Right renal pelvis (tissue), 4 donors: ENCODE results near the gene LDB3. TPM values are rescaled to one million over a fixed set of nuclear protein-coding genes. Genes with fewer than 3 reads are reported as not detected.
"Not testable (repeated sequence)": the region's sequence is repeated elsewhere in the genome, so short reads cannot be mapped to it uniquely, and the experiment has no call there.

Experiments used
- DNase-seq, 4 donors: peaks; one replicate each; pipeline ENCODE4 v3.0.0-alpha.2; 2013; ENCODE audit warnings: low read depth in 4 of 4, low spot score in 3 of 4, missing footprints in 1 of 4
- polyA plus RNA-seq, 4 donors: library from polyadenylated mRNA; unstranded; fragments of 120-200 nt; gene quantifications; one replicate each; pipeline ENCODE4 v1.2.1, GENCODE V29; 2013; ENCODE audit not compliant: insufficient read length in 4 of 4

LDB3 gene, protein sequence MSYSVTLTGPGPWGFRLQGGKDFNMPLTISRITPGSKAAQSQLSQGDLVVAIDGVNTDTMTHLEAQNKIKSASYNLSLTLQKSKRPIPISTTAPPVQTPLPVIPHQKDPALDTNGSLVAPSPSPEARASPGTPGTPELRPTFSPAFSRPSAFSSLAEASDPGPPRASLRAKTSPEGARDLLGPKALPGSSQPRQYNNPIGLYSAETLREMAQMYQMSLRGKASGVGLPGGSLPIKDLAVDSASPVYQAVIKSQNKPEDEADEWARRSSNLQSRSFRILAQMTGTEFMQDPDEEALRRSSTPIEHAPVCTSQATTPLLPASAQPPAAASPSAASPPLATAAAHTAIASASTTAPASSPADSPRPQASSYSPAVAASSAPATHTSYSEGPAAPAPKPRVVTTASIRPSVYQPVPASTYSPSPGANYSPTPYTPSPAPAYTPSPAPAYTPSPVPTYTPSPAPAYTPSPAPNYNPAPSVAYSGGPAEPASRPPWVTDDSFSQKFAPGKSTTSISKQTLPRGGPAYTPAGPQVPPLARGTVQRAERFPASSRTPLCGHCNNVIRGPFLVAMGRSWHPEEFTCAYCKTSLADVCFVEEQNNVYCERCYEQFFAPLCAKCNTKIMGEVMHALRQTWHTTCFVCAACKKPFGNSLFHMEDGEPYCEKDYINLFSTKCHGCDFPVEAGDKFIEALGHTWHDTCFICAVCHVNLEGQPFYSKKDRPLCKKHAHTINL
- 1 to 10 TPM in 2 of 4 donors, under 1 TPM in 2; 0.92 to 1.1 (median 1.0) TPM for polyA plus RNA-seq

DNA sequence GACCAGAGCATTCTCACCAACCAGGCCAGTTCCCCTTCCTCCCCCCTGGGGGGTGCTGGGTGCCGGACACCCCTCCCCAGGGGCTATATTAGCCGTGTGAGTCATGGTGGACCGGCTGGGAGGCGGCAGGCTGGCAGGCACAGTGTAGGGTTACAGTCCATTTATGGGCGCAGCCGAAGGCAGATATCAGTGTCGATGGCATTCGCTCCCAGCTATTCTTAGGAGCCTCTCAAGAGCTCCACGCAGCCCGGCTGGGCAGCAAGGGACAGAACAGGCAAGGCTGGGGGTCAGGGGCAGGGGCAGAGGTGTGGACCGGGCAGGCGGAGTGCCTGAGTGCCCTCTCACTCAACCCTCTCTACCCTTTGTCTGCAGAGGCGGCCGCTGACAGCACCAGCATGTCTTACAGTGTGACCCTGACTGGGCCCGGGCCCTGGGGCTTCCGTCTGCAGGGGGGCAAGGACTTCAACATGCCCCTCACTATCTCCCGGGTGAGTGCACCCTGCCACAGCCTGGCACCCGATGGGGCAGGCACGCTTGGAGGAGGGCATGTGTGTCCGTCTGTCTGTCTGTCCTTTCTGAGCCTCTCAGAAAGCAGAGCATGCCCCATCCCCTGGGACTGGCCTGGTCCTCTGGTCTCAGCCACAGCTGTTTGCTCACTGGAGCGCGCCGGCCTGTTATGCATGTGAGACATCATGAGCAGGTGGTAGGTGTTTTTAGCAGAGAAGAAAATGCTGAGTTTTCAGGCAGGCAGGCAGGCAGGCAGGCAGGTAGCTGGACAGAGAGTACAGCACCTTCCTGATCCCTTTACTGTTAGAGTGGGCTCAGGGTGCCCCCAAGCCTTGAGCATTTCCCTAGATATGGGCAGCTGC, at the start of gene LDB3:
Gene LDB3 (plus strand): TSS at position 215 of the 869 bp plus-strand sequence. CDS start 181 bp downstream, at position 396.
- no peak for DNase-seq

DNA sequence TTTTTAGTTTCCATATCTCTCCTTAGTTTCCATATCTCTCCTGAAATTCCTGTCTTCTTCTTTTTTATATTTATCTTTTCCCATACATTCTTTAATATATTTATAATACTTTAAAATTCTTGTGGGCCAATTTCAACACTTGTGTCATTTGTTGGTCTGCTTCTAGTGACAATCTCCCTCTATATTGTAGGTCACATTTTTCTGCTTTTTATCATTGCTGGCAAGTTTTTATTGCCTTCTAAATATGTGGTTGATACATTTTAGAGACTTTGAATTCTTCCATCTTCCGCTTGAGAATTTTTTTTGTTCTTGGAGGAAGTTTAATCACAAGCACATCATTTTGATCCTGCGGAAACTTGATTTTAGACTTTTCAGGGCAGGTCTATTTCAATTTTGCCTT, 40.0 kb upstream of the LDB3 start:
- DNase-seq, result no peak

GRCh38 chr10:86630079-86630478, 38.2 kb upstream of the LDB3 start:
- no peak for DNase-seq

DNA sequence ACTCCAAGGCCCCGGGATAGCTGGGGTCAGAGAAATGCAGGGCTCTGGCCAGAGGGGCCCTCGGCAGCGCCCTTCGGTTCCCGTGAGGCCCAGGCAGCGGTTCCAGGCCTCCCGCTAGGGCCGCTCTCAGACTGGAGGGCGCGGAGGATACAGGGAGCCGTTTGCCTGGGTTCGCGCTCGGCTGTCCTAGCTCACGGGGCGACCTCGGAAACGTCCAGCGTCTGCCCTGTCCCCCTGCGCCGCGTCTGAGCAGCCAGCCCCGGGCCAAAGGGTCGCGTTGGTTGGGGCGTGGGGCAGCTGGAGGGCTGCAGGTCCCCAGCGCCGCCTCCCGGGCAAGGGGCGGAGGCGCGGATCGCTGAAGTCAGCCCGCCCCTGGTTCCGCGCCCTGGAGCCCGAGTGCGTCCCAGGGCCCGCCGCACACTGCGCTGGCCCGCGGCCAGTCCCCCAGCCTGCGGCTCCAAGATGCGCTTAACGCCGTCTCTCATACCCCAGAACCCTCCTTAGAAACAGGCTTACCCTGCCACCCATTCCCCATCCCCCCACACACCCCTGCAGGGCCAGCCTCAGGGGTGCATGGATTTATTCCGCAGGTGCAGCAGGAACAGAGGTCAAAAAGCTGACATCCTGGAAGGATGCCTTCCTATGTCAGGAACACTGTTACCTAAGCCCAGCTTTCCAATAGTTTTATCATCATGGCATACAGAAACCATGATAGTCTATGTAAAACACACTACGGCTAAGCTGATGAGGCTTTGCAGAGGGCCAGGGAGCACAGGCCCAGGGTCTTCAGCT, 36.1 kb upstream of the LDB3 start:
- DNase-seq, result no peak

DNA sequence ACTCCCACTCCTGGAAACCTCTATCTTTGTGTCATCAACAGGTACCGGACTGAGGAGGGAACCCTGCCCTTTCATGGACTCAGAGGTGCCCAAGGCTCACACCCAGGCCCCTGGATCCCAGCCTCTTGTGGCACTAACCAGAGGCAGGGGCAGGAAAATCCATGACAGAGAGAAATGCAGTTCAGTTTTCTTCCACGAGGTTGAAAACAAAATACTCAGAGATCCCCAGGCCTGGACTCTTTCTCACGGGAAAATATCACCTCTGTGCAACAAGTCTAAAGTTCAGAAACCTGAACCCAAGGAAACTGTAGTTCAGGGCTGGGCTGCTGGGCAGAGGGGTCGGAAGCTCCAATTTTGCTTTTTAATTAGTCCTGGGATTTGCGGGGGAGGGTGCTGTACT, 35.4 kb upstream of the LDB3 start:
- no peak for DNase-seq

DNA sequence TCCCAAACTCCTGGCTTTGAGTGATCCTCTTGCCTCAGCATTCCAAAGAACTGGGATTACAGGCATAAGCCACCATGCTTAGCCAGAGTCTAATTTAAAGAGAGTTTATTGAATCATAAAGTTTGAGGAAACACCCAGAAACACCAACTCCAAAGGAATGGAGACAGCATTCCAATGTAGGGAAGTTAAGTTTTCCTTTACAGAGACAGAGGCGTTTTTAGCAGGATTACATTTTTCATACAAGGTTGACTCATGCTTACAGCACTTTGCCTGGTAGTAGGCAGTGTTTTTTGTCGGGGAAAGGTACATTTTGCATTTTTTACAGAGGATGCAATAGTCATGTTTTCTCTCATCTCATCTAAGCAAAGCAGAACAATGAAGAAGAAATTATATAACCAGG, 32.9 kb upstream of the LDB3 start:
- no peak for DNase-seq

DNA sequence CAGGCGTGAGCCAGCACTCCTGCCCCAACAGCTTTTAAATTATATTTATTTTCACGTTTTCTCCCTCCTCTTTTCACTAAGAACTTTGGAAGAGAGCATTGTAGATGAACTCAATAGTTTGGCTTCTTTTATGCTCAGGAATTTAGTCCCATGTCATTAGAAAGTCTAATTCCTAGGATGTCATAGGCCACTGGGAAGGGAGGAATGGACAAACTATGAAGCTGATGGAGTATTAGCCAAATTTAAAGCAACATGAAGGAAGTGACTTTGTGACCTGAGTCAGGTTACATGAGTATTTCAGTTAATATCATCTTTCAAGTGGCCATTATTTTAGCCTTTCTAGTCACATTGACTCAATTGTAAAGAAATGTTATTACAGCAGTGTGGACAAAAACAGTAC, 32.0 kb upstream of the LDB3 start:
- no peak for DNase-seq

DNA sequence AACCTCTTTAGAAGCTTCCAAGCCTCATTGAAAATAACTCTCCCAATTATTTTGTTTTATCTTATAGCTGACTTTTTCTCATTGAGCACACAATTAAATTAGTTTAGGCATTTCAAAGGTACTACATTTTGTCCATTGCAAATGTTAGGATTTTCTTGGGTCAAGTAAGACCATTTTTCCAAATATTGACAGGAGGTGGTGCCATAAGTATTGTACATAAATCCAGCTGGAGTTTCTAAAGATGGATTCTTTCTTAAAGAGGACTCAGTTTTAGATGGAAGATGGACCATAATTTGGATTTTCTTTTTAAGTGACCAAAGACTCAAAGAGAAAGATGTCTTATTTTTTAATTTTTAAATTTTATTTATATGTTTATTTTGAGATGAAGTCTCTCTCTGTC, 26.3 kb upstream of the LDB3 start:
- DNase-seq, result no peak

DNA sequence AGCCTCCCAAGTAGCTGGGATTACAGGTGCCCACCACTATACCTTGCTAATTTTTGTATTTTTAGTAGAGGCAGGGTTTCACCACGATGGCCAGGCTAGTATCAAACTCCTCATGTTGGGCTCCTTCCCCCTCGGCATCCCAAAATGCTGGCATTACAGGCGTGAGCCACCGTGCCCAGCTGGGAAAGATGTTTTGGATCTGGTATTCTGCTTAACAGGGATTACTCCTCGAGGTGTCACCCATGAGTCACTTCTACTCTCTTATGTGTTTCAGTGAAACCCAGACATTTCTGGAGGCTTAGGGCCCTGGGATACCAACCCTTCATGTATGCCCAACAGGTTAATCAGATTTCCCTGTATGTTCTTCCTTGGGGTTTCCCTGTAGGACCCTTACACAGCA, 25.8 kb upstream of the LDB3 start:
- no peak for DNase-seq

GRCh38 chr10:86644152-86644793, 24.0 kb upstream of the LDB3 start:
- no peak for DNase-seq

GRCh38 chr10:86644794-86645445, 23.4 kb upstream of the LDB3 start:
- no peak for DNase-seq

GRCh38 chr10:86645621-86646165, 22.6 kb upstream of the LDB3 start:
- not testable (repeated sequence) for DNase-seq

- DNase-seq, result no peak
Measured at GRCh38 chr10:86646532-86646931, 21.8 kb upstream of the LDB3 start.

- no peak for DNase-seq
Measured at GRCh38 chr10:86646933-86647332, 21.4 kb upstream of the LDB3 start.

- DNase-seq, result no peak
Measured at GRCh38 chr10:86647773-86648703, 20.3 kb upstream of the LDB3 start.

- DNase-seq, result no peak
Measured at GRCh38 chr10:86648704-86649427, 19.4 kb upstream of the LDB3 start.

GRCh38 chr10:86649471-86650150, 18.7 kb upstream of the LDB3 start:
- DNase-seq, result no peak
